Motor neuron (in vitro differentiated cells): ENCODE data around the gene ZC3H12D. TPM values are rescaled to one million over a fixed set of nuclear protein-coding genes. Genes with fewer than 3 reads are reported as not detected.
"Not testable (repeated sequence)": the region's sequence is repeated elsewhere in the genome, so short reads cannot be mapped to it uniquely, and the experiment has no call there.

Source experiments
- ATAC-seq, 8 experiments: fragments of 200-7000 bp; cut with Tn5 transposase; replicated peaks in 6 of 8; 2 replicates each; pipeline ENCODE4 v1.8.0; 2021; ENCODE audit warnings: mild to moderate bottlenecking in 8 of 8, moderate library complexity in 8 of 8
- H3K27ac ChIP-seq, 2 donors: fragments of 250-450 bp; sonication (Bioruptor Pico); 2 replicates each; pipeline ENCODE4 v1.9.0; 2021; ENCODE audit warnings: antibody characterized with exemption in 2 of 2, mild to moderate bottlenecking in 2 of 2, moderate library complexity in 1 of 2
- H3K4me1 ChIP-seq, 2 donors: fragments of 250-450 bp; sonication (Bioruptor Pico); replicated peaks in 1 of 2; 2 replicates each; pipeline ENCODE4 v1.6.1; 2021; ENCODE audit warnings: antibody characterized with exemption in 2 of 2, mild to moderate bottlenecking in 2 of 2, moderate library complexity in 1 of 2
- H3K4me3 ChIP-seq, 5 donors: fragments of 250-450 bp; sonication (Bioruptor Pico); 2 replicates each; pipeline ENCODE4 v1.9.0; 2021; ENCODE audit warnings: antibody characterized with exemption in 5 of 5, mild to moderate bottlenecking in 5 of 5, moderate library complexity in 4 of 5
- WGBS, 10 experiments: fragments of 450-650 bp; shearing (Covaris generic); methylation state at CpG; one replicate each; pipeline ENCODE4 v1.0.0; 2022; 5-methylcytosine and 5-hydroxymethylcytosine counted together
- in situ Hi-C, 9 experiments: fragments of 400-800 bp; cut with MboI; loops; one replicate each; pipeline ENCODE4 v1.15.0; 2021; ENCODE audit warnings: low sequenced_read_pairs in 9 of 9, low pct_unique_long_range_greater_than_20kb in 2 of 9; ENCODE audit not compliant: unreplicated experiment in 9 of 9
- total RNA-seq, 8 experiments: library from RNA; unstranded; fragments of 300-600 nt; gene quantifications; 2 replicates each; pipeline versions ENCODE4 v1.2.3 to v1.2.4, GENCODE V29; 2022

Gene ZC3H12D
- total RNA-seq, 8 experiments from 2014 or later = 0.13 to 6.0 (median 0.56) TPM

DNA sequence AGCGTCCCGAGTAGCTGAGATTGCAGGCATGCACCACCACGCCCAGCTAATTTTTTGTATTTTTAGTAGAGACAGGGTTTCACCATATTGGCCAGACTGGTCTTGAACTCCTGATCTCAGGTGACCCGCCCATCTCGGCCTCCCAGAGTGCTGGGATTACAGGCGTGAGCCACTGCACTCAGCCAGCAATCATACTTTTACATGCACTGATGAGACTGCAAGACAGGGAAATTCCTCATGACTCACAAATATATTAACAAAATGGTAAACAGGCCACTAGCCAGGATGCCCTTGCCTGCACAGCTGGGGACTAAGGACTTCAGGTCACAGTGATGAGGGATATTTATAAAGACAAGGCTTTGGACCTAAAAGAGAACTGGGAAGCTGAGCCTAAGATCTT is 11.8 kb upstream of the ZC3H12D start:
- ATAC-seq = peak in 4 of 8 experiments; percentile 37 to 95 (median 85)
- H3K4me1 ChIP-seq, in situ Hi-C loops, H3K4me3 ChIP-seq, H3K27ac ChIP-seq: not testable (repeated sequence)
- 17 to 100% (median 84%) methylated on average over 1 to 6 of the region's 6 CpGs; no CpG with 5 or more reads in 3 of the 10 experiments for WGBS, 10 experiments

DNA sequence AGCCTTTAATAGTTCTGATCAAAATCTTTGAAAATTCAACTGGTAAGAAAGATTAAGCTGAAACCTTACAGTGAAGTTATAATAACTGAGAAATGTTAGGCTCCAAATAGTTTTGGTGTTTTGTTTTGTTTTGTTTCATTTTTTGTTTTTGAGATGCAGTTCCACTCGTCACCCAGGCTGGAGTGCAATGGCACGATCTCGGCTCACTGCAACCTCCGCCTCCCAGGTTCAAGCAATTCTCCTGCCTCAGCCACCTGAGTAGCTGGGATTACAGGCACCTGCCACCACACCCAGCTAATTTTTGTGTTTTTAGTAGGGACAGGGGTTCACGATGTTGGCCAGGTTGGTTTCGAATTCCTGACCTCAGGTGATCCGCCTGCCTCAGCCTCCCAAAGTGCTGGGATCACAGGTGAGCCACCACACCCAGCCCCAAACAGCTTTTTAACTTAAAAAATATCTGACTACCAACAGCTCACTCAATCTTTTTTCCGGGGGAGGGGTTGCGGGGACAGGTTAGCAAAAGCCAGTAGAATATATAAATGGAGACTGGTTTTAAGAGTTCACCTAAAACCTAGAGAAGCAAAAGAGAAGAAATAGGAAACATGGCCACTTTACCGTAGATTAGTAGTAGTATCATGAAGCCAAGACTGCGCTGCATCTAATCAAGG is 10.7 kb upstream of the ZC3H12D start:
- not testable (repeated sequence) for H3K4me1 ChIP-seq, ATAC-seq
- 50 to 100% (median 88%) methylated on average over 1 to 10 of the region's 11 CpGs for WGBS, 10 experiments

DNA sequence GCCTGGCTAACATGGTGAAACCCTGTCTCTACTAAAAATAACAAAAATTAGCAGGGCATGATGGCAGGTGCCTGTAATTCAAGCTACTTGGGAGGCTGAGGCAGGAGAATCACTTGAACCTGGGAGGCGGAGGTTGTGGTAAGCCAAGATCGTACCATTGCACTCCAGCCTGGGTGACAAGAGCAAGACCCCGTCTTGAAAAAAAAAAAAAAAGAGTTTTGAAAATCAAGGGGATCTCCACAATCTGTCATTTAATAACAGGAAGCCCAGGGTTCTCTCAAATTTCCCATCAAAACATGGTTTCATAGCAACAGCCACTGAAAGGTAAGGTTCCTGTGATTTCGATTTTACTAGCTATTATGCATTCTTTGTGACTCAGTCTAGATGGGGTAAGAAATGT is 10.0 kb upstream of the ZC3H12D start:
- in situ Hi-C loops, ATAC-seq: not testable (repeated sequence)
- 78 to 100% (median 94%) methylated on average over 2 to 4 of the region's 4 CpGs; no CpG with 5 or more reads in 2 of the 10 experiments for WGBS, 10 experiments

More for the DNA sequence above, 10.7 kb upstream of the ZC3H12D start:
- H3K27ac ChIP-seq, in situ Hi-C loops, H3K4me3 ChIP-seq: not testable (repeated sequence)

DNA sequence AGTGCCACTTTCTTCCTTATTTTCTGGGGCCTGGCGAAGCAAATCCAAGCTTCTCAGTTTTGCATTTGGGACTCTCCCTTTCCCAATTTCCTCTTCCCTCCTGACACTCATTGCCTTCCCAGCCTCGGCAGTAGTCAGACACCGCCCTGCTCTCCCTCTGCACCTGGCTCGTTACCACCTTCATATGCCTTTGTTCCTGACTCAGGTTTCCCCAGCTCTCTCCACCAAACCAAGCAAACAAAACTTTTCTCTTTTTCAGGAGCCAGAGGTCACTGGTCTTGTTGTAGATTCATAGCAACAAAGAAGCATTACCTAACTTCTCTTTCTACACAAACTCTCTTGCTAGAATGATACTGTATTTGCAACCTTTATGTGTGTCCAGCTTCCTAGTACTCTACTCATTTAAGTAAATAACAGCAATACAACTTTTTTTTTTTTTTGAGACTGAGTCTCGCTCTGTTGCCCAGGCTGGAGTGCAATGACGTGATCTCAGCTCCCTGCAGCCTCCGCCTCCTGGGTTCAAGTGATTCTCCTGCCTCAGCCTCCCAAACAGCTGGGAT is 9.0 kb upstream of the ZC3H12D start:
- no peak overlapping the region for H3K4me3 ChIP-seq
- H3K4me1 ChIP-seq = no peaks in the 10 kb centered on the region
- ATAC-seq = no peak
- WGBS, 10 experiments = 68 to 93% (median 82%) methylated on average over 2 to 6 of the region's 7 CpGs
- in situ Hi-C loops = no loop called here
- no peak overlapping the region for H3K27ac ChIP-seq

More for the DNA sequence above, 10.0 kb upstream of the ZC3H12D start:
- not testable (repeated sequence) for H3K4me3 ChIP-seq, H3K4me1 ChIP-seq, H3K27ac ChIP-seq

DNA sequence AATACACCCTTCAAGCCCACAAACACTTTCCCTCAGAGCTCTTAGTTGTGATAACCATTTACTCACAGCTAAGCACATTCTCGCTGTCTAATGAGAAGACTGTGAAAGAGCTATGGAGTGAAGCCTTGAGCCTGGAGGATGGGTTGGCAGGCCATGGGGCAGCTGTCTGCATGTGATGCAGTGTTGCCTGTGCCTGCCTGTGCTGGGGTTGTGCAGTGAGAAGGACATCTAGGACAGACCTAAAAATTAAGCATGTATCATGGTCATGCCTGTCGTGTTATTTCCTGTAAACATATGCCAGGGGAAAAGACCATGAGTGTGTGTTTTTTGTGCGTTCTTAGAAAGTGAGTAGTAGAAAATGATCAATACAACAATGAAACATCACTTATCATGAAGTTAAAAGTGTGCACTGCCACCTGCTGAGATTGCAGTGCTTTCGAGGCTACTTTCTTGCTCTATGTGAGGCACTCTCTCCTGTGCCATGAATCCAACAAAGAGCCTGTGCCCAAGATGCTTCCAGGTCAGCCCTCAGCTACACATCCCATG is 8.1 kb upstream of the ZC3H12D start:
- 60 to 86% (median 80%) methylated on average over 1 to 3 of the region's 4 CpGs; no CpG with 5 or more reads in 3 of the 10 experiments for WGBS, 10 experiments
- Histone ChIP-seq H3K4me1 (no peaks in the 10 kb centered on the region), H3K27ac (no peak overlapping the region), H3K4me3 (no peak overlapping the region)
- in situ Hi-C loops = no loop called here
- no peak for ATAC-seq

DNA sequence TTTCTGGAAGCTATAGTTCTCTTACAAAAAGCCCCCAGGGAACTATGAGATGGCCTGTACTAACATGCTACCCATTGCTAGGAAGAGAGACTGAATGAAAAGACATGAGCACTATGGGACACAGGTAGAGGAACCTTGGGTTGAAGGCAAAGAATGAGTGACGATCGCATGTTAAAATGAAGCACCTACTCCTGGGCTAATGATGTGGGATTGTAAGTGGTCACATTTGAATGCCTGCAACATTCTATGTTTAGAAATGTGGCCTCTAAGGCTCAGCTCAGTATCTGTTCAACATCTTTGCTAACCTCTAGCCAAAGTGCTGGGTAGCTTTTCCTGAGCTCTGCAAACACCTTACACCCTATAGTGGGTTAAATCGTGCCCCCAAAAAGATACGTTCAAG is 5.2 kb upstream of the ZC3H12D start:
- Histone ChIP-seq H3K4me1 (no peaks in the 10 kb centered on the region), H3K4me3 (no peak overlapping the region), H3K27ac (no peak overlapping the region)
- in situ Hi-C loops = no loop called here
- ATAC-seq = no peak
- WGBS, 10 experiments = 70 to 100% (median 87%) methylated on average over 2 to 4 of the region's 4 CpGs; no CpG with 5 or more reads in 3 of the 10 experiments

DNA sequence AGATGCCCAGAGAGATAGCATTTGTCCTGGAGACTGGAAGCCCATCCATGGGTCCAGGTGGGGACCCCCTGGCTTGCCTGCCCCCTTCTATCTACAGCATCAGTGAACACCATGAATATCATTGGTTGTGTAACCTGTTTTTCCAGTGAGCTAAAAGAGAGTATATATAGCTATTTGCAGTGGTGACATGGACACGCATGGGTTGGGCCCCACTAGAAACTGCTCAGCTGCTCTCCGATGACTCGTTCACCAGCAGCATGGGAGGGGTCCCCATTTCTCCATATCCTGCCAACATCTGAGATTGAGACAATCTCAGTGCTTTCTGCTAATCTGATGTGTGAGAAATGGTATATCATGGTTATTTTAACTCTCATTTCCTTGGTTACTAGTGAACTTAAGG is 4.0 kb upstream of the ZC3H12D start:
- H3K27ac ChIP-seq = no peak overlapping the region
- no peak overlapping the region for H3K4me3 ChIP-seq
- ATAC-seq = peak in 3 of 8 experiments; percentile 67 to 81 (median 68)
- H3K4me1 ChIP-seq = no peaks in the 10 kb centered on the region
- WGBS, 10 experiments = 0 to 100% (median 60%) methylated on average over 1 to 3 of the region's 3 CpGs; no CpG with 5 or more reads in 3 of the 10 experiments
- in situ Hi-C loops = no loop called here

DNA sequence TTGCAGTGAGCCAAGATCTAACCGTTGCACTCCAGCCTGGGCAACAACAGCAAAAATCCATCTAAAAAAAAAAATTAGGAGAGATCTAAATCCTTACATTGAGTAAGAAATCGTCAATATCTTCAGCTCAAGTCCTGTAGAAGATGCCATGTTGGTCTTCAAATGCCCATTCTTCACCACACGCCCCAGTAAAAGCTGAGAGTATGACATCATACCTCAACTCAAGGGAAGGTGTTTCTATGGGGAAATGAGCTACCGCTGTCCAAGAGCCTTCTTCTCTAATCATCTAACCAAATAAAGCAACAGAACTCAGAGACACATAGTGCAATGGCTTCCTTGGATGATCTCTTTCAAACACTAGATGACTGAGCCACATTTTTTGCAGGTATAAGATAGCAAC is 2.5 kb upstream of the ZC3H12D start:
- WGBS, 10 experiments = 72 to 100% (median 90%) methylated on average over 1 to 4 of the region's 4 CpGs; no CpG with 5 or more reads in 1 of the 10 experiments
- Histone ChIP-seq H3K27ac (no peak overlapping the region), H3K4me1 (peaks cover 0 to under 1% of the 10 kb centered on the region in 2 donors), H3K4me3 (no peak overlapping the region)
- in situ Hi-C loops = no loop called here
- no peak for ATAC-seq

DNA sequence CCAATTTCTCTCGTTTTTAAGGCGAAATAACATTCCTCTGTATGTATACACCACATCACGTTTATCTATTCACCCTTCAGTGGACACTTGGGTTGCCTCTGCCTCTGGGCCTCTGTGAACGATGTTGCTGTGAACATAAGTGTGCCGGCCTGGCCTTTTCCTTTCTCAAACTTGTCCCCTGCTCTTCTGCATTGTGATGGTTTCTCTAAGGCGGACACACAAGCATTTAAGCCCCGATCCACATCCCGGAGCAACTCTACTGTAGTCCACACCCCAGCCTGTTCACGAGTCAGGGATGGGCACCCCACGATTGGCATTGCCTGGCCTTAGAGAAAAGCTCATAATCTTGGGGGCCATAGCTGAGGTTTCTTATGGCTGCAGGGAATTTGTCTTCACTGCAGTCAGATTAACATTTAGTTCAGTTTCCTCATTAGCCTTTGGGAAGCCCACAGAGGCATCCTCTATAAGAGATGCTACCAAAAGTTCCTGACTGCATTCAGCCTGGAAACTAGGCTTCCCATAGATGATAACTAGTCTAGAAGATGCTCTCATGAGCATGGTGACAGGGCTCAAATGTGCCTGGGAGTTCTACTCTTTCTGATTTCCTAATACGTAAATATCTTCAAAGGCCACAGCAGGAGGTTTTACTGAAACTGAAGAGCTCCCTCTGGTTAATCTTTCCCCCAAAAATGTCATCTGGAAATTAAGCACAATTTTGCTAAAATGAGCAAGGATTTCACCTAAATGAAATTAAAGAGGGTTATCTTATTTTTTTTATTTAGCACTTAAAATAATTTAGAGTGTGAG is 762 bp downstream of the ZC3H12D start:
- H3K27ac ChIP-seq = no peak overlapping the region
- no peak overlapping the region for H3K4me3 ChIP-seq
- no peak for ATAC-seq
- 58 to 93% (median 83%) methylated on average over 3 to 10 of the region's 11 CpGs; no CpG with 5 or more reads in 3 of the 10 experiments for WGBS, 10 experiments
- in situ Hi-C loops = no loop called here
- peaks cover 0 to 3% of the 10 kb centered on the region in 2 donors for H3K4me1 ChIP-seq

DNA sequence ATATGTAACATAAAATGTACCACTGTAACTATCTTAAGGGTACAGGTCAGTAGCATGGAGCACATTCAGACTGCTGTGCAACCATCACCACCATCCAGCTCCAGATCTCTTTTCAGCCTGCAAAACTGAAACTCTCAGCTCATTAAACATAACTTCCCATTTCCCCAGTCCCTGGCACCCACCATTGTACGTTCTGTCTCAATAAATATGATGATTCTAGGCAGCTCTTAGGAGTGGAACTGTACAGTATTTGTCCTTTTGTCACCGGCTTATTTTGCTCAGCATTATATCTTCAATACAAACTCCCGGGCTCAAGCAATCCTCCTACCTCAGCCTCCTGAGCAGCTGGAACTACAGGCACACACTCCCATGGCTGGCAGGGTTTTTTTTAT is 1.5 kb downstream of the ZC3H12D start:
- ATAC-seq = no peak
- in situ Hi-C loops = no loop called here
- 64 to 100% (median 81%) methylated on average over 1 to 3 of the region's 3 CpGs; no CpG with 5 or more reads in 5 of the 10 experiments for WGBS, 10 experiments

DNA sequence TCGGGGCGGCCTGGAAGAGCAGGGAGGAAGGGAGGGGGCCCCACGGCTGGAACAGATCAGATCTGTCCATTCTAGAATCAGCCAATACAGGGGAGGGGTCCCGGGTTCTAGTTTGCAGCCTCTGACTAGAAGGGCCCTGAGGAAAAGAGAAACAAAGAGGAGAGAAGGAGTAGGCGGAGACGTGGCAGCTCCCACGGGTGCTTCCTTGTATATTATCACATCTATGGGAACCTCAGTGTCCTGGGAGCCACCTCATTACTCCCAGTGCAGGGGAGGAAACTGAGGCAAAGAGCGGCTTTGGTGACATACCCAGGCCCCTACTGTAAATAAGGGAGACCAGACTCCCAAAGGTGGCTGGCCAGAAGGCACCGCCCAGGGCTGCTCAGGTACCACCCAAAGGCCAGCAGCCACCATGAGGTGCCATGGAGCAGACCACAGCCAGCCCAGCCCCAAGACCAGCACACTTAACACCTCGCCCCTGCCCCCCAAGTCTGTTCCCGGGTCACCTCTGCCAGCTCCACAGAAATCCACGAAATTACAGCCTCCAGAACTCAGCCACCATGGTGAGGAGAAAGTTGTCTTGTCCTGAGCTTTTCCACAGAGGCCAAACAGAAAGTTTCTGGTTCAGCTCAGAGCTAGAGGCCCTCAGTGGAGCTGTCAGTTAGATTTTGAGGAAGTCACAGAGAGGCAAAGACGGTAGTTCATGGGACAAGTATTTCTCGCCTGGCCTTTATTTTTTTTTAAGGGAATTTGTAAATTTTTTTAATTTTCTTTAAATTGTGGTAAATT is 2.1 kb downstream of the ZC3H12D start:
- WGBS, 10 experiments = 20 to 100% (median 94%) methylated on average over 1 to 8 of the region's 14 CpGs; no CpG with 5 or more reads in 4 of the 10 experiments
- in situ Hi-C loops = no loop called here
- Histone ChIP-seq H3K27ac (no peak overlapping the region), H3K4me3 (no peak overlapping the region), H3K4me1 (peaks cover 0 to 3% of the 10 kb centered on the region in 2 donors)
- ATAC-seq = no peak

More for the DNA sequence above, 1.5 kb downstream of the ZC3H12D start:
- Histone ChIP-seq H3K4me3 (no peak overlapping the region), H3K4me1 (peaks cover 0 to 3% of the 10 kb centered on the region in 2 donors), H3K27ac (no peak overlapping the region)

DNA sequence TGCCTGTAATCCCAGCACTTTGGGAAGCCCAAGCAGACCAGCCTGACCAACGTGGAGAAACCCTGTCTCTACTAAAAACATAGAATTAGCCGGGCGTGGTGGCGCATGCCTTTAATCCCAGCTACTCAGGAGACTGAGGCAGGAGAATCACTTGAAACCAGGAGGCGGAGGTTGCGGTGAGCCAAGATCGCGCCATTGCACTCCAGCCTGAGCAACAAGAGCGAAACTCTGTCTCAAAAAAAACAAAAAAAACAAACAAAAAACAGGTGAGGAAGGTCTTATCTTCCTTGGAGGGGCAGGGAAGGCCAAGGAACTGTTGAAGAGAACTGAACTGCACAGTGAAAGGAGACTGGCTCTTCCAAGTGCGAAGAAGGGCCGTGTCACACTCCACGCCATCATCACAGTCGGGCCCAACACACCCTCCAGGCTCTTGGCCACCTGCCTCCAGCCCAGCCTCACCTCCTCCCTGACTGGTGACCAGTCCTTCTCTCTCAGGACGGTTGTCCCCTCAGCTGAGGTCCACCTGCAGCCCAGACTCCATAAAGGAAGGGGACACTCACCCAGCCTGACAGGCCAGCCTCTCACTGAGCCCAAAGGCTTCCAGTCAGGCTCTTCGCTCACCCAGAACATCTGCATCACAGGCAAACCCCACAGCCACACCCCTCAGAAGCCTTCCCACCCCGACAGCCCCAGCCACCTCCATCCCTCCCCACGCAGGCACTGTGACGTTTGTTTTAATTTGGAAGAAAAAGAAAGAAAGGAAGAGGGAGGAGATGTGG is 4.1 kb downstream of the ZC3H12D start:
- in situ Hi-C loops = no loop called here
- WGBS, 10 experiments = 50 to 97% (median 86%) methylated on average over 2 to 9 of the region's 18 CpGs; no CpG with 5 or more reads in 4 of the 10 experiments
- no peak overlapping the region for H3K4me3 ChIP-seq
- H3K27ac ChIP-seq = no peak overlapping the region
- ATAC-seq = peak in 1 of 8 experiments; percentile 14
- peaks cover 0 to 3% of the 10 kb centered on the region in 2 donors for H3K4me1 ChIP-seq
